Panc1 (cell line): ENCODE results near the gene CEL.
"Not testable (repeated sequence)": the region's sequence is repeated elsewhere in the genome, so short reads cannot be mapped to it uniquely, and the experiment has no call there.

ENCODE experiments used
- CTCF ChIP-seq: fragments of 450-650 bp; IDR thresholded peaks from 2 replicates; pipeline ENCODE4 v1.5.1; 2017; ENCODE audit warnings: mild to moderate bottlenecking
- POLR2AphosphoS5 ChIP-seq: IDR thresholded peaks from 2 replicates; pipeline ENCODE4 v1.6.1; 2012; ENCODE audit warnings: mild to moderate bottlenecking, low read depth, low read length, moderate library complexity
- REST ChIP-seq, 2 experiments: IDR thresholded peaks; 2 replicates each; pipeline ENCODE4 v1.6.1; 2011 to 2012; ENCODE audit warnings: low read depth in 2 of 2, control low read depth in 1 of 2, low read length in 1 of 2, mild to moderate bottlenecking in 1 of 2, moderate library complexity in 1 of 2; ENCODE audit not compliant: insufficient read depth in 1 of 2

- not testable (repeated sequence) for TF ChIP-seq POLR2AphosphoS5; CTCF; REST (IDR thresholded peaks at IDR 0.05; ENCODE audit: insufficient read depth in 1 of 2, low read depth in 2 of 2, low read length in 1 of 2)
Measured at GRCh38 chr9:133086212-133086860, 24.6 kb downstream of the CEL start.
